BJ (cell line): ENCODE data around the gene SBK2. TPM values are rescaled to one million over a fixed set of nuclear protein-coding genes. Genes with fewer than 3 reads are reported as not detected.
A peak's percentile ranks its signal among the peaks of the same experiment; 100 is the strongest.

Source experiments
- CTCF ChIA-PET: fragments of 350-600 bp; formaldehyde crosslinking; extraction: SDS; loops from one replicate; lab custom pipeline; 2021; ENCODE audit warnings: antibody characterized with exemption, inconsistent platforms; lab: Yijun Ruan, JAX
- POLR2A ChIA-PET: fragments of 300-600 bp; sonication (Branson Sonifier 250); formaldehyde crosslinking; extraction: SDS; loops from one replicate; lab custom pipeline; 2021; ENCODE audit warnings: antibody characterized with exemption; lab: Charles Lee
- DNase-seq: peaks from one replicate; pipeline ENCODE4 v3.0.0-alpha.2; 2011; ENCODE audit warnings: low read depth
- H3K27me3 ChIP-seq: 2 replicates; pipeline ENCODE4 v1.6.0; 2011; ENCODE audit warnings: low read length; ENCODE audit not compliant: control insufficient read depth, insufficient read depth
- H3K36me3 ChIP-seq: 2 replicates; pipeline ENCODE4 v1.5.1; 2011; ENCODE audit warnings: low read length; ENCODE audit not compliant: control insufficient read depth, insufficient read depth
- H3K4me3 ChIP-seq: 2 replicates; pipeline ENCODE4 v1.5.1; 2011; ENCODE audit warnings: low read depth, mild to moderate bottlenecking, control low read depth, low read length
- CTCF ChIP-seq: IDR thresholded peaks from 2 replicates; pipeline ENCODE4 v1.5.1; 2011; ENCODE audit warnings: low read depth, mild to moderate bottlenecking, control low read depth, inconsistent platforms, low read length, moderate library complexity; ENCODE audit not compliant: insufficient read depth
- polyA plus RNA-seq: library from polyadenylated mRNA; depleted of rRNA; stranded (reverse); fragments of >200 nt; gene quantifications from 2 replicates; pipeline ENCODE4 v1.2.3, GENCODE V29; 2011

SBK2 gene
- polyA plus RNA-seq, 1 experiment = not detected

- no peak for DNase-seq
- no peak overlapping the region for H3K4me3 ChIP-seq
- ChIA-PET CTCF (interaction anchor here (0.9 kb wide), 1 partner anchor 34 kb away, joined by 3 read pairs; no protein-coding TSS in a partner anchor), POLR2A (no interaction called here)
- no peaks in the 10 kb centered on the region for H3K36me3 ChIP-seq
- no peaks in the 10 kb centered on the region for H3K27me3 ChIP-seq
- no peak for TF ChIP-seq CTCF
These were observed 17.4 kb upstream of the SBK2 start for GRCh38 chr19:55554302-55554701.

- DNase-seq = no peak
These were observed 16.6 kb upstream of the SBK2 start for GRCh38 chr19:55553217-55554182.

GRCh38 chr19:55552620-55553019 is 15.7 kb upstream of the SBK2 start:
- no peak for TF ChIP-seq CTCF
- CTCF ChIA-PET = interaction anchor here (0.6 to 1.5 kb wide), 2 partner anchors 24 to 35 kb away, joined by 3 read pairs; no protein-coding TSS in a partner anchor
- H3K4me3 ChIP-seq = no peak overlapping the region
- no peaks in the 10 kb centered on the region for H3K36me3 ChIP-seq
- peak; percentile 85 for DNase-seq
- POLR2A ChIA-PET = no interaction called here
- no peaks in the 10 kb centered on the region for H3K27me3 ChIP-seq

More at GRCh38 chr19:55553217-55554182, 16.6 kb upstream of the SBK2 start:
- POLR2A ChIA-PET = no interaction called here
- no peak for TF ChIP-seq CTCF
- Histone ChIP-seq H3K4me3 (no peak overlapping the region), H3K27me3 (no peaks in the 10 kb centered on the region), H3K36me3 (no peaks in the 10 kb centered on the region)
- CTCF ChIA-PET = interaction anchor here (0.5 to 1.5 kb wide), 4 partner anchors 23 to 587 kb away, joined by 3 read pairs; no protein-coding TSS in a partner anchor

GRCh38 chr19:55552206-55552605 is 15.3 kb upstream of the SBK2 start:
- no peak for TF ChIP-seq CTCF
- Histone ChIP-seq H3K36me3 (no peaks in the 10 kb centered on the region), H3K4me3 (no peak overlapping the region), H3K27me3 (no peaks in the 10 kb centered on the region)
- POLR2A ChIA-PET = no interaction called here
- CTCF ChIA-PET = interaction anchor here (0.6 to 1.5 kb wide), 2 partner anchors 24 to 35 kb away, joined by 3 read pairs; no protein-coding TSS in a partner anchor
- DNase-seq = no peak

- CTCF ChIA-PET = interaction anchor here (1.3 kb wide), 1 partner anchor 409 kb away, joined by 3 read pairs; no protein-coding TSS in a partner anchor
- no peak for DNase-seq
These were observed 13.4 kb upstream of the SBK2 start for GRCh38 chr19:55550321-55550650.

More at GRCh38 chr19:55550321-55550650, 13.4 kb upstream of the SBK2 start:
- no peak for TF ChIP-seq CTCF
- no peaks in the 10 kb centered on the region for H3K36me3 ChIP-seq
- H3K27me3 ChIP-seq = no peaks in the 10 kb centered on the region
- peak overlapping the region; percentile 7 for H3K4me3 ChIP-seq
- POLR2A ChIA-PET = no interaction called here
